ENCODE measurements around the gene RAB11FIP2. TPM values are rescaled to one million over a fixed set of nuclear protein-coding genes. Genes with fewer than 3 reads are reported as not detected.

RAB11FIP2 gene
- total RNA-seq, 2 experiments from 2014 or later: 6.6 to 9.7 TPM

DNA sequence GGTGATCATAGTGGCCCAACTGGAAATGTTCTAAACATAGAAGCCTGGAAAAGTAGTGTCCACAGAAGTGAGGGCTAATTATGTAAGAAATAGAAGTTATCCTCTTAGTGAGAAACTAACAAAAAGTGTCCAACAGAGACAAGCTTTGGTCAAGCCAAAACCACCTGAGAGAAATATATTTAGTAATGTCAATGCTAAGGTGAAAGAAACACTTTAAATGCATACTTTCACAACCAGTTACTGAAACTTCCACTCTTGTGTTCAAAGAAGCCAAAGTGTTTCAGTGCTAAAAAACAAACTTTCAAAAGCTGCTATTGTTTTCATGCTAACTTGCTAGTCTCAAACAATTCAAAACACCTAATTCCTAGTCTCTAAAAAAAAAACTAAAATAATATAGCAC, 18.1 kb downstream of the RAB11FIP2 start:
- no peaks in the 10 kb centered on the region for H3K9me3 Mint-ChIP-seq
- H3K27me3 Mint-ChIP-seq: no peaks in the 10 kb centered on the region
- no peak overlapping the region for H3K4me3 Mint-ChIP-seq
- ChIA-PET POLR2A (no interaction called here), CTCF (interaction anchor here (0.7 to 1.1 kb wide), 2 partner anchors 212 to 421 kb away, joined by 3 read pairs; no protein-coding TSS in a partner anchor)
- H3K4me1 Mint-ChIP-seq (ENCODE audit: low read depth): peaks cover 14% of the 10 kb centered on the region
- ATAC-seq (no peak), DNase-seq (no peak)
- no peak overlapping the region for H3K27ac Mint-ChIP-seq
- intact Hi-C loops (cut with micrococcal nuclease): no loop called here
- H3K36me3 Mint-ChIP-seq (ENCODE audit: low read depth): peaks cover 18% of the 10 kb centered on the region
- TF ChIP-seq, protein P1, sequence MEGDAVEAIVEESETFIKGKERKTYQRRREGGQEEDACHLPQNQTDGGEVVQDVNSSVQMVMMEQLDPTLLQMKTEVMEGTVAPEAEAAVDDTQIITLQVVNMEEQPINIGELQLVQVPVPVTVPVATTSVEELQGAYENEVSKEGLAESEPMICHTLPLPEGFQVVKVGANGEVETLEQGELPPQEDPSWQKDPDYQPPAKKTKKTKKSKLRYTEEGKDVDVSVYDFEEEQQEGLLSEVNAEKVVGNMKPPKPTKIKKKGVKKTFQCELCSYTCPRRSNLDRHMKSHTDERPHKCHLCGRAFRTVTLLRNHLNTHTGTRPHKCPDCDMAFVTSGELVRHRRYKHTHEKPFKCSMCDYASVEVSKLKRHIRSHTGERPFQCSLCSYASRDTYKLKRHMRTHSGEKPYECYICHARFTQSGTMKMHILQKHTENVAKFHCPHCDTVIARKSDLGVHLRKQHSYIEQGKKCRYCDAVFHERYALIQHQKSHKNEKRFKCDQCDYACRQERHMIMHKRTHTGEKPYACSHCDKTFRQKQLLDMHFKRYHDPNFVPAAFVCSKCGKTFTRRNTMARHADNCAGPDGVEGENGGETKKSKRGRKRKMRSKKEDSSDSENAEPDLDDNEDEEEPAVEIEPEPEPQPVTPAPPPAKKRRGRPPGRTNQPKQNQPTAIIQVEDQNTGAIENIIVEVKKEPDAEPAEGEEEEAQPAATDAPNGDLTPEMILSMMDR (IDR thresholded peaks at IDR 0.05): no peak

- Mint-ChIP-seq H3K4me3 (no peak overlapping the region), H3K27ac (no peak overlapping the region), H3K36me3 (ENCODE audit: low read depth) (peaks cover 14% of the 10 kb centered on the region), H3K27me3 (no peaks in the 10 kb centered on the region), H3K4me1 (ENCODE audit: low read depth) (peaks cover 14% of the 10 kb centered on the region), H3K9me3 (no peaks in the 10 kb centered on the region)
- no peak for ATAC-seq
- CTCF ChIA-PET: interaction anchor here (0.6 to 0.8 kb wide), 2 partner anchors 9 to 489 kb away, joined by 3 read pairs; no protein-coding TSS in a partner anchor
- intact Hi-C loops (cut with micrococcal nuclease): no loop called here
- DNase-seq: no peak
- TF ChIP-seq, protein P1 (IDR thresholded peaks at IDR 0.05): no peak
- POLR2A ChIA-PET: no interaction called here
These were observed 19.3 kb downstream of the RAB11FIP2 start for GRCh38 chr10:118027397-118027796.

DNA sequence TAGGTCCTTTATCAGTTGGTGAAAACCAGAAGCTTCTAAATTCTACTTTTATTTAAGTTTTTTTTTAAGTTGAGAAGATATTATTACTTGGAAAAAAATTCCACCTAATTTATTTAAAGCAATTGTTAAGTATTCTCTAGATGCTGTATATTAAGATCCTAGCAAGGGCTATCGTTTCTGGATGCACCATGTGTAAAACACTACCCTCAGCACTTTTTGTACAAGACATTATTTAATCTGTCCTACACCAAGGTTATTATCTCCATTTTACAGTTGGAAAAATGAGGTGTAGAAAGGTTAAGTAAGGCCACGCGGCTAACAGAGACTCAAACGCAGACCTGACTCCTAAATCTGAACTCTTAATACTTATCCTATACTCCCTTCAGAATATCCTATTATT, 19.8 kb downstream of the RAB11FIP2 start:
- POLR2A ChIA-PET: no interaction called here
- Mint-ChIP-seq H3K9me3 (no peaks in the 10 kb centered on the region), H3K36me3 (ENCODE audit: low read depth) (peaks cover 14% of the 10 kb centered on the region), H3K4me3 (no peak overlapping the region), H3K27ac (no peak overlapping the region), H3K4me1 (ENCODE audit: low read depth) (peaks cover 14% of the 10 kb centered on the region), H3K27me3 (no peaks in the 10 kb centered on the region)
- ATAC-seq: no peak
- intact Hi-C loops (cut with micrococcal nuclease): no loop called here
- TF ChIP-seq, protein P1 (IDR thresholded peaks at IDR 0.05): no peak
- DNase-seq: no peak
- CTCF ChIA-PET: no interaction called here

- no peaks in the 10 kb centered on the region for H3K9me3 Mint-ChIP-seq
- TF ChIP-seq, protein P1 (IDR thresholded peaks at IDR 0.05): no peak
- no peaks in the 10 kb centered on the region for H3K4me1 Mint-ChIP-seq (ENCODE audit: low read depth)
- no peak for ATAC-seq
- H3K36me3 Mint-ChIP-seq (ENCODE audit: low read depth): peaks cover 10% of the 10 kb centered on the region
- H3K27me3 Mint-ChIP-seq: no peaks in the 10 kb centered on the region
- intact Hi-C loops (cut with micrococcal nuclease): no loop called here
- H3K4me3 Mint-ChIP-seq: no peak overlapping the region
- no peak for DNase-seq
- ChIA-PET POLR2A (no interaction called here), CTCF (no interaction called here)
- no peak overlapping the region for H3K27ac Mint-ChIP-seq
These were observed 26.4 kb downstream of the RAB11FIP2 start for GRCh38 chr10:118020365-118020764.

DNA sequence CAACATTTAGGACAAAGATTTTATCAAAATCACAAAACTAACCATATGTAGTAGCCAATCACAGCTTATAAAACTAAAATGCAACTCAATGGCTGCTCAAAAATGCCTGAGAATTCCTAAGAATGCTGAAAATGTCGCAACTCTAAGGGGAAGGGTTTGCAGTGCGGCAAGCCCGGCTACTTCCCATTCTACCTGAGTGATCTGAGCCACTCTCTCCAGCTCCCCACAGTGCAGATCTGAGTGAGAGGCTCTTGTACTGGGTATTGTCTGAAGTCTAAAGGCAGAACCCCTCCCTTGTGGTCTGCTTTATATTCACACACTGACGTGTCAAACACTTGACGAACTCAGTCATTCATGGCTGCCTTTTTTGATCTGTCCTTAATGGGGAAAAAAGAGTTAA, 28.9 kb downstream of the RAB11FIP2 start:
- Mint-ChIP-seq H3K27ac (no peak overlapping the region), H3K27me3 (no peaks in the 10 kb centered on the region), H3K4me3 (no peak overlapping the region), H3K4me1 (ENCODE audit: low read depth) (no peaks in the 10 kb centered on the region), H3K9me3 (no peaks in the 10 kb centered on the region), H3K36me3 (ENCODE audit: low read depth) (peaks cover 9% of the 10 kb centered on the region)
- ATAC-seq (no peak), DNase-seq (no peak)
- TF ChIP-seq, protein P1 (IDR thresholded peaks at IDR 0.05): no peak
- intact Hi-C loops (cut with micrococcal nuclease): no loop called here
- ChIA-PET CTCF (no interaction called here), POLR2A (no interaction called here)

All from activated CD8-positive, alpha-beta T cell treated with anti-CD3 and anti-CD28 coated beads for 36 hours (primary cell).